Midbrain (tissue), 1 donor: ENCODE results near the gene SIAH3.

Experiments
- DNase-seq: peaks from one replicate; lab custom pipeline; 2025; lab: John Stamatoyannopoulos, UW

The SIAH3 gene

DNA sequence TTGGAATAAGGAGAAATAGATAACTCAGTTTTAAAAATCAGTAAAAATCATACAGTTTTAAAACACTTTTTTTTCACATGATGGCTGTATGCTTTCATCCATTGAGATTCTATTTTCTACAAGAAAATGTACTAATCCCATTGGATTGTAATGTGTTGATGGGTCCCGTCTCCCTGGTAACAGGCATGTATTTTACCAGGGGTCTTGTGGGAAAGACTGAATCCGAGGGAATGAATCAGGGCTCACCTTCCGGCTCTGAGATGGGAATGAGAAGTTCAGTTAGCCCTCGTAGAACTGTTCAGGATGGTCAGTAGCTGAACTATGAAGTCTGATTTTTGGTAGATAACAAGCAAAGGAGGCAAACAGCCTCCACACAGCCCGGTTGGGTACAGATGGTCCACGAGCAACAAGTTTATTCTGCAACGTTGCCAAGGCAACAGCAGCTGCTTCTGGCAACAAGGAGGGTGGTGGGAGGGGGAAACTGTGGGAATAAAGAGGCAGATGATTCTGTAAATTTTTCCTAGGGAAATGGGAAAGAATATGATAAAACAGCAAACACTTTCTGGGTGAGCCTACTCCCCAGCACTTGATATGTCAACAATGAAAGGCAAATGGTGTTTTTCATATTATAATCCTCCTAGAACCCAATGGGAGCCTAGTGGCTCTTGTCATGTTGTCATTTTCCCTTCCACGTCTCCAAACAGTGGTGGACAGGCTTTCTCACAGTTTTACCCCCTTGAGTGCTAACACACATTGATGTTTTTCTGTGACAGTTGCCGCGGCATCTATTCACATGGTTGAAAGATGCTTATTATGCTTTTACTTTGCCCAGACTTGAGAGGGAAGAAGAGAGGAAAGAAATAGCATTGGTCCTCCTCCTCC lies 12.4 kb upstream of the SIAH3 start:
- no peak for DNase-seq

DNA sequence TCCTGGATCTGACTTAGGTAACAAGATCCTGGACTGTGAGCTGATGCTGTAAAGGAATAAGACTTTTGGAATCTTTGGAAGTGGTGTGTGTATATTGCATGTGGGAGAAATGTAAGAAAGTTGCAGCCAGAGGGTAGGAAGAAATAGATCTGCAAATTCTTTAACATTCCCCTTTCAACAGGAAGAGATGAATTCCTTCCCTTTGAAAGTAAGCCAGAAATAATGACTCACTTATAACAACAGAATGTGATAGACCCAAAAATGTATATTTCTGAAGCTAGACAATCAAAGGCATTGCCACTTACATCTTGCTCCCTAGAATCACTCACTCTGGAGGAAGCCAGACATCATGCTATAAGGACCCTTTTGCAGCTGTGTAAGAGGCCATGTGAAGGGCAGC lies 9.8 kb upstream of the SIAH3 start:
- DNase-seq: no peak

GRCh38 chr13:45860240-45860639 lies 8.7 kb upstream of the SIAH3 start:
- DNase-seq: no peak

DNA sequence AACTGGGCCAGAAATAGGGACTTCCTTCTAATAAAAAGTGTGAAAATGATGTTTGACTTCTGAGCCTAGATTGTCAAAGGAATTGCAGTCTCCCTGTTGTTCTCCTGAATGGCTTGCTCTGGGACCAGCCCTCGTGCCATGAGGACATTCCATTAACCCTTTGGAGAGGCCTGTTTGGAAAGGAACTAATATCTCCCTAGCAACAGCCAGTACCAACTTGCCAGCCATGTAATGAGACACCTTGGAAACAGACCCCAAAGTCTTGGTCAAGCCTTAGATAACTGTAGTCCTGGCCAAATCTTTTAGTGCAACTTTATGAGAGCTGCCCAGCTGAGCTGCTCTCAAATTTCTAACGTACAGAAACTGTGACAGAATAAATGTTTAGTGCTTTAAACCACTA lies 8.2 kb upstream of the SIAH3 start:
- DNase-seq: no peak

GRCh38 chr13:45852494-45852893 lies 941 bp upstream of the SIAH3 start:
- no peak for DNase-seq

DNA sequence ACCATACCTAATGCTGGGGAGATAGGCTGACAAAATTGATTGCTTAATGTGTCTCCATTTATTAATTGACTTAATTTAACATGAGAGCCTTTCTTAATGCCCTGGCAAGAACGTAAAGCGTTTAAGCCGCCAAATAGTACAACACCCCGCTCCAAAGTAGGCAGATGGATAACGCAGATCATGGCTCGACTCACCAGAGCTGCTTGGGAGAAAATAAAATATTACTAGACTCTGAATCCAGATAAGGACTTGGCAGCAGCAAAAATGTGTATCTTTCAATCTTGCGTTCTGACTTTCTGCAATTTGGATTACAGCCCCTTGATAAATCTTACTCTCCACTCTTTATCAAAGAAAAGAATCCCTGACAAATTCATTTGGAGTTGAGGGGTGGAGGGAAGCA lies 403 bp upstream of the SIAH3 start:
- no peak for DNase-seq

DNA sequence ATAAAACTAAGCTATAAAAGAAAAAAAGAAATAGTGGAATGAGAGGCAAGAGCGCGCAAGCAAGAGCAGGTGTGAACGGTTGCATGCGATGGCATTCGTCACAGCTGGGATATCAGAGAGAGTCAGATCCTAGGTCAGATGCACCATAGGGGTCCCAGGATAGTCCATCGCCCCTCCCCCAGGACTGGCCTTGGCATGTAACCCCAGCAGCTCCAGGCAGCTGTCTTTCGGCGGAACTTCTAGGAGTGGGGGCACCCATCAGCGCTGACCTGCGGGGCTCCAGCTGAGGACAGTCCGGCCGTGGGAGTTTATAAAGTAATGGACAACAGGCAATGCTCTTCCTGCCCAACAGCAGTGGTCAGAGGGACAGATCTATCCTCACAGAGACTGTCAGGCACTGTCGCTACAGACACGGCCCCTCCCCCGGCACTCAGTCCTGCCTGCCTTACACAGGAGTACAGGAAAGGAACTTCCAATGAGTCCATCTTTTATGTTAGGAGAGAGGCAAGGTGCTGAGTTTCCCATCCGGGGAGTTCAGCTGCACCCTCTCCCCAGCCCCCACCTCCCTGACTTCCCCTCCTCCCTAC lies 1.4 kb downstream of the SIAH3 start:
- DNase-seq: no peak

DNA sequence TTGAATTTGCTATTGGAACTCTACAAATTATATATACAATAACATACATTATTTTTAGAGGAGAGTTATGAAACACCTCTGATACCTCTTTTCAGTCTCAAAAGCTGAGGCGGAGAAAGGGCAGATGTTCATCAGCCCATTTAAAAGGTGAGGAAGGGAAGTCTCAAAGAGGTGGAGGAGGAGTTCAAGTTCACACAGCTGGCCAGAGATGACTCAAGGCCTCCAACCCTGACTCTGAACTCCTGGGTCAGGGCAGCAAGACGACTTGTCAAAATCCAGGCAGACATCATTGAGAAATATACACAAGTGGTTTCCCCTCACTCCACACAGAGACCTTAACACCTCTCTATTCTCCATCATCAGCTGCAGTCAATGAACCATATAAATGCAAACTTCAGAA lies 2.1 kb downstream of the SIAH3 start:
- DNase-seq: no peak

- DNase-seq: no peak
Observed at GRCh38 chr13:45847554-45848224, 3.9 kb downstream of the SIAH3 start.

GRCh38 chr13:45846681-45847080 lies 4.9 kb downstream of the SIAH3 start:
- DNase-seq: no peak

GRCh38 chr13:45838171-45838745 lies 13.3 kb downstream of the SIAH3 start:
- no peak for DNase-seq

GRCh38 chr13:45837111-45837510 lies 14.4 kb downstream of the SIAH3 start:
- DNase-seq: no peak

GRCh38 chr13:45834411-45834994 lies 17.1 kb downstream of the SIAH3 start:
- no peak for DNase-seq

- no peak for DNase-seq
Observed at GRCh38 chr13:45833663-45834375, 17.7 kb downstream of the SIAH3 start.

GRCh38 chr13:45833242-45833641 lies 18.3 kb downstream of the SIAH3 start:
- DNase-seq: no peak

GRCh38 chr13:45831851-45832250 lies 19.7 kb downstream of the SIAH3 start:
- DNase-seq: no peak

GRCh38 chr13:45830121-45830520 lies 21.4 kb downstream of the SIAH3 start:
- DNase-seq: no peak

GRCh38 chr13:45828256-45828968 lies 23.1 kb downstream of the SIAH3 start:
- DNase-seq: no peak

GRCh38 chr13:45827318-45827717 lies 24.2 kb downstream of the SIAH3 start:
- DNase-seq: no peak

DNA sequence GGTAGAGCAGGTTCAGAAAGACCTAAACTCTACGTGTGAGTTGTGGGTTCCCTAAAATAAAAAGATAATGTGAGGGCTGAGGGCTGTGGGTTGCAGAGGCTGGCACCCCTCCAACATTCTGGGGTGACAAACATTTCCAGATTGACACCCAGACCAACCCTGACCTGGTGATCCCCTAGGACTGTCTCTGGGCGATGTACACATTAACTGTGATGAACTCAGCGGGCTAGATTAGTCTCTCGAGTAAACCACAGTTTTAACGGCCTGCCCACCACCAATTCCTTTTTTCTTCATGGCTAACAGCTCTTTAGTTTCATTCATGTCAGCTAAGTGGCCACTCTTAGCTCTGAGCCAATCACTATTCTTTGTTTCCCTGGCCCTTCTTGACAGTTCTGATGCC lies 24.8 kb downstream of the SIAH3 start:
- no peak for DNase-seq

DNA sequence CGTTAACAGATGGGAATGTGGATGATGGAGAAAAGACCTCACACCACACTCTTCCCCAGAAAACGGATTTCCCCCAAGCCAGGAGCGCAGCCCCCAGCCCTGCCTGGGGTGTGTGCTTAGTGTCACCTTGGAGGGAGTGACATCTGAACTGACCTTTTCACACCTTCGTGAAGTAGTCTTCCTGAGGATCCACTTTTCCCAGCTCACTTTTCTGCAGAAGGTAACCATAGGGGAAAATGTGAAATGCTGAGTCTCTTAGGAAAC lies 26.2 kb downstream of the SIAH3 start:
- no peak for DNase-seq
